ENCODE measurements around the gene NRSN2. TPM values are rescaled to one million over a fixed set of nuclear protein-coding genes. Genes with fewer than 3 reads are reported as not detected.
"Not testable (repeated sequence)": the region's sequence is repeated elsewhere in the genome, so short reads cannot be mapped to it uniquely, and the experiment has no call there.

Gene NRSN2
- total RNA-seq, 1 experiment from 2014 or later: 43.4 TPM

DNA sequence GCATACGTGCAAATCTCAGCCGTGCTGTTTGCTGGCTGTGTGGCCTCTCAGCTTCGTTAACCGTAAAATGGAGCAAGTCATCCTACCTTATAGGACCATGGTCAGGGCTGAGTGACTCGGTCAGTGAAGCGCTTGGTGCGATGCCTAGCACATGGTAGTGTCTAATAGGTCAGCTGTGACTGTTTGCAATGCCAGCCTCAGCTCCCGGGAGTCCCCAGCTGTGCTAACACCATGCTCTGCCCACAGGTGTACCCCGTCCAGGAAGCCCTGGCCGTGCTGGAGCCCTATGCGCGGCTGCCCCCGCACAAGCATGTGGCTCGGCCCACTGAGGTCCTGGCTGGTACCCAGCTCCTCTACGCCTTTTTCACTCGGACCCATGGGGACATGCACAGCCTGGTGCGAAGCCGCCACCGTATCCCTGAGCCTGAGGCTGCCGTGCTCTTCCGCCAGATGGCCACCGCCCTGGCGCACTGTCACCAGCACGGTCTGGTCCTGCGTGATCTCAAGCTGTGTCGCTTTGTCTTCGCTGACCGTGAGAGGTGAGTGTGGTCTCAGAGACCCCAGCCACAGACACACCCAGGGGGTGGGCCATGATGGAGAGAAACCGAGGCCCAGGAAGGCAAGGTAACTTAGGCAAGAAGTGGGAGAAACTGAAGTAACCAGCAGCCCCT lies 44.3 kb downstream of the NRSN2 start:
- no peaks in the 10 kb centered on the region for H3K27me3 ChIP-seq (replicated peaks; ENCODE audit: insufficient read depth, low read depth, low read length, poor library complexity)

DNA sequence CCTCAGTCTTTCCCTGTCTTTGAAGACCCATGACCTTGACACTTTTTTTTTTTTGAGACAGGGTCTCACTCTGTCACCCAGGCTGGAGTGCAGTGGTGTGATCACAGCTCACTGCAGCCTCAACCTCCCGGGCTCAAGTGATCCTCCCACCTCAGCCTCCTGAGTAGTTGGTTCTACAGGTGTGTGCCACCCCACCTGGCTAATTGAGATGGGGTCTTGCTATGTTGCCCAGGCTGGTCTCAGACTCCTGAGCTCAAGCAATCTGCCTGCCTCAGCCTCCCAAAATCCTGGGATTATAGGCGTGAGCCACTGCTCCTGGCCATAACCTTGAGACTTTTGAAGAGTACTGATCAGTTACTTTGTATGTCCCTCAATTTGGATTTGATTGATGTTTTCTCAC lies 46.4 kb downstream of the NRSN2 start:
- POLR2A ChIA-PET (ENCODE audit: low non-redundant PET): interaction anchor here (1.1 kb wide), 1 partner anchor 11 kb away, joined by 3 read pairs; no protein-coding TSS in a partner anchor
- BruUV-seq (replicated peaks); DNase-seq (ENCODE audit: low spot score): not testable (repeated sequence)

More for the DNA sequence above, 44.3 kb downstream of the NRSN2 start:
- POLR2A ChIA-PET (ENCODE audit: low non-redundant PET): interaction anchor here (0.7 to 0.8 kb wide), 2 partner anchors 9 to 16 kb away, joined by 3 to 8 read pairs; no protein-coding TSS in a partner anchor
- no peak for DNase-seq (ENCODE audit: low spot score)
- Histone ChIP-seq H3K27ac (ENCODE audit: low read depth, low read length, poor library complexity, severe bottlenecking) (no peak overlapping the region), H3K4me1 (ENCODE audit: insufficient read depth, low read length, poor library complexity, severe bottlenecking) (no peaks in the 10 kb centered on the region), H3K36me3 (ENCODE audit: insufficient read depth, low read length, poor library complexity, severe bottlenecking) (peaks cover 97% of the 10 kb centered on the region), H3K9me3 (ENCODE audit: low read depth, low read length, poor library complexity, severe bottlenecking) (no peaks in the 10 kb centered on the region), H3K4me3 (ENCODE audit: low read depth, low read length, poor library complexity, severe bottlenecking) (no peak overlapping the region)
- intact Hi-C loops (cut with micrococcal nuclease; ENCODE audit: unreplicated experiment): no loop called here
- BruUV-seq (replicated peaks): no TSS peak
- CTCF ChIA-PET: no interaction called here
- TF ChIP-seq CTCF (conservative IDR thresholded peaks at IDR 0.05; ENCODE audit: low read depth, low read length): no peak
- no peak for TF ChIP-seq EZH2 (IDR thresholded peaks at IDR 0.05; ENCODE audit: borderline replicate concordance, low read depth, low read length, poor library complexity, severe bottlenecking)

GRCh38 chr20:396252-396618 lies 49.3 kb downstream of the NRSN2 start:
- H3K4me3 ChIP-seq (ENCODE audit: low read depth, low read length, poor library complexity, severe bottlenecking): no peak overlapping the region
- CTCF ChIA-PET: no interaction called here
- H3K27ac ChIP-seq (ENCODE audit: low read depth, low read length, poor library complexity, severe bottlenecking): no peak overlapping the region
- intact Hi-C loops (cut with micrococcal nuclease; ENCODE audit: unreplicated experiment): no loop called here
- no peaks in the 10 kb centered on the region for H3K27me3 ChIP-seq (replicated peaks; ENCODE audit: insufficient read depth, low read depth, low read length, poor library complexity)
- no peak for TF ChIP-seq CTCF (conservative IDR thresholded peaks at IDR 0.05; ENCODE audit: low read depth, low read length)
- TF ChIP-seq EZH2 (IDR thresholded peaks at IDR 0.05; ENCODE audit: borderline replicate concordance, low read depth, low read length, poor library complexity, severe bottlenecking): no peak
- H3K9me3 ChIP-seq (ENCODE audit: low read depth, low read length, poor library complexity, severe bottlenecking): no peaks in the 10 kb centered on the region
- no peak for DNase-seq (ENCODE audit: low spot score)
- peaks cover 12% of the 10 kb centered on the region for H3K4me1 ChIP-seq (ENCODE audit: insufficient read depth, low read length, poor library complexity, severe bottlenecking)
- BruUV-seq (replicated peaks): no TSS peak
- H3K36me3 ChIP-seq (ENCODE audit: insufficient read depth, low read length, poor library complexity, severe bottlenecking): peaks cover 69% of the 10 kb centered on the region
- POLR2A ChIA-PET (ENCODE audit: low non-redundant PET): no interaction called here

More for the DNA sequence above, 46.4 kb downstream of the NRSN2 start:
- intact Hi-C loops (cut with micrococcal nuclease; ENCODE audit: unreplicated experiment); H3K4me3 ChIP-seq (ENCODE audit: low read depth, low read length, poor library complexity, severe bottlenecking); H3K9me3 ChIP-seq (ENCODE audit: low read depth, low read length, poor library complexity, severe bottlenecking); CTCF ChIA-PET; H3K27me3 ChIP-seq (replicated peaks; ENCODE audit: insufficient read depth, low read depth, low read length, poor library complexity); H3K4me1 ChIP-seq (ENCODE audit: insufficient read depth, low read length, poor library complexity, severe bottlenecking); H3K27ac ChIP-seq (ENCODE audit: low read depth, low read length, poor library complexity, severe bottlenecking): not testable (repeated sequence)
- peaks cover 97% of the 10 kb centered on the region for H3K36me3 ChIP-seq (ENCODE audit: insufficient read depth, low read length, poor library complexity, severe bottlenecking)
